NCI-H146 treated with DMSO at 0.1 percent for 48 hours (cell line): Measurements from ENCODE around the gene ING3.
"Not testable (repeated sequence)": the region's sequence is repeated elsewhere in the genome, so short reads cannot be mapped to it uniquely, and the experiment has no call there.

Experiments
- DNase-seq: peaks from one replicate; lab custom pipeline; 2025; ENCODE audit not compliant: unreplicated experiment; lab: John Stamatoyannopoulos, UW

The ING3 gene

GRCh38 chr7:121001234-121001906, 50.8 kb downstream of the ING3 start:
- no peak for DNase-seq

- DNase-seq, result no peak
Observed at GRCh38 chr7:121002048-121002756, 51.6 kb downstream of the ING3 start.

GRCh38 chr7:121002757-121003200, 52.2 kb downstream of the ING3 start:
- no peak for DNase-seq

GRCh38 chr7:121003986-121004685, 53.6 kb downstream of the ING3 start:
- DNase-seq, result no peak

- DNase-seq, result not testable (repeated sequence)
Observed at GRCh38 chr7:121005058-121005457, 54.5 kb downstream of the ING3 start.

GRCh38 chr7:121005996-121006584, 55.5 kb downstream of the ING3 start:
- no peak for DNase-seq

- DNase-seq, result no peak
Observed at GRCh38 chr7:121006711-121007315, 56.2 kb downstream of the ING3 start.

- DNase-seq, result no peak
Observed at GRCh38 chr7:121008816-121009215, 58.2 kb downstream of the ING3 start.

- DNase-seq, result no peak
Observed at GRCh38 chr7:121011401-121011800, 60.8 kb downstream of the ING3 start.

- DNase-seq, result no peak
Observed at GRCh38 chr7:121012170-121012874, 61.7 kb downstream of the ING3 start.

- DNase-seq, result no peak
Observed at GRCh38 chr7:121012919-121013318, 62.3 kb downstream of the ING3 start.

- no peak for DNase-seq
Observed at GRCh38 chr7:121015560-121015959, 65.0 kb downstream of the ING3 start.

- no peak for DNase-seq
Observed at GRCh38 chr7:121016966-121017365, 66.4 kb downstream of the ING3 start.

- DNase-seq, result no peak
Observed at GRCh38 chr7:121017586-121017985, 67.0 kb downstream of the ING3 start.

- DNase-seq, result no peak
Observed at GRCh38 chr7:121019018-121019417, 68.4 kb downstream of the ING3 start.

GRCh38 chr7:121020249-121020988, 69.8 kb downstream of the ING3 start:
- DNase-seq, result no peak

- no peak for DNase-seq
Observed at GRCh38 chr7:121020989-121021969, 70.7 kb downstream of the ING3 start.

- no peak for DNase-seq
Observed at GRCh38 chr7:121023194-121023593, 72.6 kb downstream of the ING3 start.
